OCI-LY7 (cell line): ENCODE data around the gene DNAH6.

Experiments used
- EZH2phosphoT487 ChIP-seq: fragments of 200-600 bp; sonication (generic); IDR thresholded peaks from 2 replicates; pipeline ENCODE4 v1.6.1; 2018; ENCODE audit warnings: low read depth, borderline replicate concordance, mild to moderate bottlenecking, mixed run types, antibody characterized with exemption, low read length, moderate library complexity, mixed read lengths
- TF ChIP-seq, protein P1 (sequence below): fragments of 200-600 bp; sonication (generic); conservative IDR thresholded peaks from 2 replicates; pipeline ENCODE4 v1.5.1; 2014; ENCODE audit warnings: mild to moderate bottlenecking, antibody characterized with exemption, low read length, moderate library complexity, mixed read lengths

GRCh38 chr2:84703831-84704230, 187.5 kb downstream of the DNAH6 start:
- TF ChIP-seq, protein P1, sequence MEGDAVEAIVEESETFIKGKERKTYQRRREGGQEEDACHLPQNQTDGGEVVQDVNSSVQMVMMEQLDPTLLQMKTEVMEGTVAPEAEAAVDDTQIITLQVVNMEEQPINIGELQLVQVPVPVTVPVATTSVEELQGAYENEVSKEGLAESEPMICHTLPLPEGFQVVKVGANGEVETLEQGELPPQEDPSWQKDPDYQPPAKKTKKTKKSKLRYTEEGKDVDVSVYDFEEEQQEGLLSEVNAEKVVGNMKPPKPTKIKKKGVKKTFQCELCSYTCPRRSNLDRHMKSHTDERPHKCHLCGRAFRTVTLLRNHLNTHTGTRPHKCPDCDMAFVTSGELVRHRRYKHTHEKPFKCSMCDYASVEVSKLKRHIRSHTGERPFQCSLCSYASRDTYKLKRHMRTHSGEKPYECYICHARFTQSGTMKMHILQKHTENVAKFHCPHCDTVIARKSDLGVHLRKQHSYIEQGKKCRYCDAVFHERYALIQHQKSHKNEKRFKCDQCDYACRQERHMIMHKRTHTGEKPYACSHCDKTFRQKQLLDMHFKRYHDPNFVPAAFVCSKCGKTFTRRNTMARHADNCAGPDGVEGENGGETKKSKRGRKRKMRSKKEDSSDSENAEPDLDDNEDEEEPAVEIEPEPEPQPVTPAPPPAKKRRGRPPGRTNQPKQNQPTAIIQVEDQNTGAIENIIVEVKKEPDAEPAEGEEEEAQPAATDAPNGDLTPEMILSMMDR, result no peak
- TF ChIP-seq EZH2phosphoT487, result no peak
